ENCODE data around the gene ZFP62.
"Not testable (repeated sequence)": the region's sequence is repeated elsewhere in the genome, so short reads cannot be mapped to it uniquely, and the experiment has no call there.

Gene ZFP62

GRCh38 chr5:180860887-180861822 lies at the start of gene ZFP62:
TSS of gene ZFP62 (minus strand) at chr5:180861276. CDS start at chr5:180861219, 57 bp downstream.
- DNase-seq (ENCODE audit: low read depth), result peak; percentile 46

- DNase-seq (ENCODE audit: low read depth), result no peak
Observed at GRCh38 chr5:180910735-180911134, 49.7 kb upstream of the ZFP62 start.

- no peak for DNase-seq (ENCODE audit: low read depth)
Observed at GRCh38 chr5:180910182-180910581, 49.1 kb upstream of the ZFP62 start.

- DNase-seq (ENCODE audit: low read depth), result no peak
Observed at GRCh38 chr5:180909782-180910181, 48.7 kb upstream of the ZFP62 start.

- no peak for DNase-seq (ENCODE audit: low read depth)
Observed at GRCh38 chr5:180908998-180909731, 48.1 kb upstream of the ZFP62 start.

GRCh38 chr5:180908400-180908799 lies 47.3 kb upstream of the ZFP62 start:
- no peak for DNase-seq (ENCODE audit: low read depth)

- DNase-seq (ENCODE audit: low read depth), result no peak
Observed at GRCh38 chr5:180901319-180902009, 40.4 kb upstream of the ZFP62 start.

- no peak for DNase-seq (ENCODE audit: low read depth)
Observed at GRCh38 chr5:180900178-180900577, 39.1 kb upstream of the ZFP62 start.

- DNase-seq (ENCODE audit: low read depth), result no peak
Observed at GRCh38 chr5:180898621-180899246, 37.7 kb upstream of the ZFP62 start, which contains the start of gene BTNL8. TSS of gene BTNL8 (plus strand) at chr5:180899159. CDS start at chr5:180899311, 152 bp downstream.

GRCh38 chr5:180895330-180895729 lies 34.3 kb upstream of the ZFP62 start:
- not testable (repeated sequence) for DNase-seq (ENCODE audit: low read depth)

- DNase-seq (ENCODE audit: low read depth), result no peak
Observed at GRCh38 chr5:180889381-180889780, 28.3 kb upstream of the ZFP62 start.

- not testable (repeated sequence) for DNase-seq (ENCODE audit: low read depth)
Observed at GRCh38 chr5:180885845-180886529, 24.9 kb upstream of the ZFP62 start.

- DNase-seq (ENCODE audit: low read depth), result no peak
Observed at GRCh38 chr5:180875860-180876426, 14.9 kb upstream of the ZFP62 start.

GRCh38 chr5:180874804-180875582 lies 13.9 kb upstream of the ZFP62 start:
- DNase-seq (ENCODE audit: low read depth), result no peak

- no peak for DNase-seq (ENCODE audit: low read depth)
Observed at GRCh38 chr5:180873615-180874520, 12.8 kb upstream of the ZFP62 start.

- no peak for DNase-seq (ENCODE audit: low read depth)
Observed at GRCh38 chr5:180872419-180872818, 11.3 kb upstream of the ZFP62 start.

GRCh38 chr5:180870276-180871068 lies 9.4 kb upstream of the ZFP62 start:
- no peak for DNase-seq (ENCODE audit: low read depth)

- no peak for DNase-seq (ENCODE audit: low read depth)
Observed at GRCh38 chr5:180869587-180869986, 8.5 kb upstream of the ZFP62 start.
